ENCODE results near the gene C5. TPM values are rescaled to one million over a fixed set of nuclear protein-coding genes. Genes with fewer than 3 reads are reported as not detected.
A peak's percentile ranks its signal among the peaks of the same experiment; 100 is the strongest.

The C5 gene
- total RNA-seq, 5 donors from 2014 or later (not counting 1 experiment from before 2014, with no cell fraction given): 0.90 to 2.4 (median 1.7) TPM

- peak overlapping the region; percentile 62 to 81 for H3K4me3 ChIP-seq (ENCODE audit: control insufficient read depth in 1 of 2, extremely low read depth in 1 of 2, low read length in 1 of 2)
- ChIA-PET CTCF (interaction anchor here (0.6 to 0.8 kb wide), 2 partner anchors 38 to 578 kb away, joined by 5 to 6 read pairs; no protein-coding TSS in a partner anchor), POLR2A (interaction anchor here (0.6 to 1.3 kb wide), 4 partner anchors 18 to 80 kb away, joined by 4 to 7 read pairs (median 6); no protein-coding TSS in a partner anchor)
- WGBS (ENCODE audit: insufficient coverage): under 1% methylated on average over 73 of the region's 73 CpGs
- peaks cover 54 to 87% of the 10 kb centered on the region in 2 experiments for H3K4me1 ChIP-seq (ENCODE audit: control insufficient read depth in 1 of 2, extremely low read depth in 1 of 2, insufficient read depth in 2 of 2, low read length in 2 of 2)
- no peaks in the 10 kb centered on the region for H3K9me3 ChIP-seq
- H3K27me3 Mint-ChIP-seq: no peaks in the 10 kb centered on the region
- no peaks in the 10 kb centered on the region for H3K9me3 Mint-ChIP-seq
- peak overlapping the region; percentile 98 to 99 for H3K27ac Mint-ChIP-seq
- H3K36me3 ChIP-seq (ENCODE audit: control insufficient read depth in 2 of 2, extremely low read depth in 1 of 2, insufficient read depth in 1 of 2, low read length in 1 of 2): peaks cover 0 to 4% of the 10 kb centered on the region in 2 donors
- no peaks in the 10 kb centered on the region for H3K27me3 ChIP-seq (replicated peaks in 1 of 2; ENCODE audit: control insufficient read depth in 2 of 2, extremely low read depth in 1 of 2, insufficient read depth in 2 of 2, low read length in 1 of 2)
- DNase-seq (peak in 34 of 35 experiments; percentile 50 to 84 (median 69)), ATAC-seq (replicated peaks in 1 of 4) (peak; percentile 53 to 69 (median 66))
- H3K36me3 Mint-ChIP-seq: peaks cover 13% of the 10 kb centered on the region
- peak overlapping the region; percentile 94 to 96 (median 95) for H3K4me3 Mint-ChIP-seq
- peak overlapping the region; percentile 99 for H3K27ac ChIP-seq (ENCODE audit: low read length)
- H3K4me1 Mint-ChIP-seq: peaks cover 89 to 92% (median 90%) of the 10 kb centered on the region in 3 donors
Measured at GRCh38 chr9:120928483-120929228, 121.4 kb downstream of the C5 start.

GRCh38 chr9:120928015-120928482 is 122.0 kb downstream of the C5 start:
- ChIA-PET CTCF (interaction anchor here in 1 of 2 donors (3.7 kb wide), 1 partner anchor 37 kb away, joined by 15 read pairs; no protein-coding TSS in a partner anchor), POLR2A (interaction anchor here in 1 of 2 donors (1.3 kb wide), 1 partner anchor 11 kb away, joined by 4 read pairs; no protein-coding TSS in a partner anchor)
- Mint-ChIP-seq H3K36me3 (peaks cover 19% of the 10 kb centered on the region), H3K27ac (peak overlapping the region; percentile 98 to 99), H3K9me3 (no peaks in the 10 kb centered on the region), H3K4me3 (peak overlapping the region; percentile 94 to 96 (median 95)), H3K4me1 (peaks cover 89 to 90% (median 90%) of the 10 kb centered on the region in 3 donors), H3K27me3 (no peaks in the 10 kb centered on the region)
- Histone ChIP-seq H3K27ac (ENCODE audit: low read length) (peak overlapping the region; percentile 99), H3K4me3 (ENCODE audit: control insufficient read depth in 1 of 2, extremely low read depth in 1 of 2, low read length in 1 of 2) (peak overlapping the region; percentile 62 to 81), H3K9me3 (no peaks in the 10 kb centered on the region), H3K27me3 (replicated peaks in 1 of 2; ENCODE audit: control insufficient read depth in 2 of 2, extremely low read depth in 1 of 2, insufficient read depth in 2 of 2, low read length in 1 of 2) (no peaks in the 10 kb centered on the region), H3K4me1 (ENCODE audit: control insufficient read depth in 1 of 2, extremely low read depth in 1 of 2, insufficient read depth in 2 of 2, low read length in 2 of 2) (peaks cover 49 to 88% of the 10 kb centered on the region in 2 experiments), H3K36me3 (ENCODE audit: control insufficient read depth in 2 of 2, extremely low read depth in 1 of 2, insufficient read depth in 1 of 2, low read length in 1 of 2) (peaks cover 0 to 10% of the 10 kb centered on the region in 2 donors)
- ATAC-seq (replicated peaks in 1 of 4): no peak
- 3% methylated on average over 12 of the region's 14 CpGs for WGBS (ENCODE audit: insufficient coverage)
- DNase-seq: peak in 6 of 35 experiments; percentile 16 to 71 (median 28)

GRCh38 chr9:120927269-120928014 is 122.6 kb downstream of the C5 start:
- Histone ChIP-seq H3K27me3 (replicated peaks in 1 of 2; ENCODE audit: control insufficient read depth in 2 of 2, extremely low read depth in 1 of 2, insufficient read depth in 2 of 2, low read length in 1 of 2) (no peaks in the 10 kb centered on the region), H3K4me1 (ENCODE audit: control insufficient read depth in 1 of 2, extremely low read depth in 1 of 2, insufficient read depth in 2 of 2, low read length in 2 of 2) (peaks cover 44 to 94% of the 10 kb centered on the region in 2 experiments), H3K4me3 (ENCODE audit: control insufficient read depth in 1 of 2, extremely low read depth in 1 of 2, low read length in 1 of 2) (peak overlapping the region; percentile 62 to 81), H3K9me3 (no peaks in the 10 kb centered on the region), H3K27ac (ENCODE audit: low read length) (peak overlapping the region; percentile 99), H3K36me3 (ENCODE audit: control insufficient read depth in 2 of 2, extremely low read depth in 1 of 2, insufficient read depth in 1 of 2, low read length in 1 of 2) (peaks cover 0 to 15% of the 10 kb centered on the region in 2 donors)
- peak overlapping the region; percentile 98 to 99 for H3K27ac Mint-ChIP-seq
- CTCF ChIA-PET: interaction anchor here in 1 of 2 donors (3.7 kb wide), 1 partner anchor 37 kb away, joined by 15 read pairs; no protein-coding TSS in a partner anchor
- ATAC-seq (replicated peaks in 1 of 4) (no peak), DNase-seq (peak in 1 of 35 experiments; percentile 46)
- H3K9me3 Mint-ChIP-seq: no peaks in the 10 kb centered on the region
- peaks cover 89 to 90% (median 90%) of the 10 kb centered on the region in 3 donors for H3K4me1 Mint-ChIP-seq
- peak overlapping the region; percentile 94 to 96 (median 95) for H3K4me3 Mint-ChIP-seq
- 8% methylated on average over 4 of the region's 8 CpGs for WGBS (ENCODE audit: insufficient coverage)
- POLR2A ChIA-PET: interaction anchor here in 1 of 2 donors (1.3 kb wide), 1 partner anchor 11 kb away, joined by 4 read pairs; no protein-coding TSS in a partner anchor
- H3K27me3 Mint-ChIP-seq: no peaks in the 10 kb centered on the region
- peaks cover 24% of the 10 kb centered on the region for H3K36me3 Mint-ChIP-seq

- H3K4me3 ChIP-seq (ENCODE audit: control insufficient read depth in 1 of 2, extremely low read depth in 1 of 2, low read length in 1 of 2): peak within 1 kb of the TSS; percentile 62 to 81
- Mint-ChIP-seq H3K27me3 (no peaks in the 10 kb centered on the region), H3K4me1 (peaks cover 89 to 90% (median 90%) of the 10 kb centered on the region in 3 donors), H3K27ac (peak within 1 kb of the TSS; percentile 98 to 99), H3K4me3 (peak within 1 kb of the TSS; percentile 94 to 96 (median 95)), H3K36me3 (peaks cover 34% of the 10 kb centered on the region), H3K9me3 (no peaks in the 10 kb centered on the region)
- POLR2A ChIA-PET: interaction anchor here (0.6 to 2.3 kb wide), 4 partner anchors 10 to 84 kb away, joined by 3 to 8 read pairs (median 4); partner anchors contain the start of genes PHF19 (in 1 of the 2) and PSMD5 (in 1 of the 2)
- peaks cover 0 to 24% of the 10 kb centered on the region in 2 donors for H3K36me3 ChIP-seq (ENCODE audit: control insufficient read depth in 2 of 2, extremely low read depth in 1 of 2, insufficient read depth in 1 of 2, low read length in 1 of 2)
- 0% methylated on average over 5 of the region's 6 CpGs for WGBS (ENCODE audit: insufficient coverage)
- DNase-seq (peak in 6 of 35 experiments; percentile 14 to 65 (median 40)), ATAC-seq (replicated peaks in 1 of 4) (peak; percentile 26 to 40 (median 34))
- CTCF ChIA-PET: interaction anchor here (0.6 to 3.7 kb wide), 5 partner anchors 10 to 58 kb away, joined by 3 to 15 read pairs (median 9); no protein-coding TSS in a partner anchor
- no peaks in the 10 kb centered on the region for H3K27me3 ChIP-seq (replicated peaks in 1 of 2; ENCODE audit: control insufficient read depth in 2 of 2, extremely low read depth in 1 of 2, insufficient read depth in 2 of 2, low read length in 1 of 2)
- peak within 1 kb of the TSS; percentile 99 for H3K27ac ChIP-seq (ENCODE audit: low read length)
- H3K4me1 ChIP-seq (ENCODE audit: control insufficient read depth in 1 of 2, extremely low read depth in 1 of 2, insufficient read depth in 2 of 2, low read length in 2 of 2): peaks cover 37 to 93% of the 10 kb centered on the region in 2 experiments
- H3K9me3 ChIP-seq: no peaks in the 10 kb centered on the region
Measured at GRCh38 chr9:120926397-120926928, 123.6 kb downstream of the C5 start, which contains the start of gene TRAF1. Gene TRAF1 (minus strand): TSS chr9:120926796. CDS start chr9:120926075, 721 bp downstream.

- ChIA-PET CTCF (interaction anchor here (0.7 to 3.7 kb wide), 7 partner anchors 9 to 146 kb away, joined by 3 to 15 read pairs (median 4); no protein-coding TSS in a partner anchor), POLR2A (interaction anchor here (0.6 to 2.3 kb wide), 4 partner anchors 9 to 83 kb away, joined by 3 to 8 read pairs (median 4); partner anchors contain the start of genes PHF19 (in 1 of the 2) and PSMD5 (in 1 of the 2))
- H3K27ac Mint-ChIP-seq: peak overlapping the region; percentile 98 to 99
- no peaks in the 10 kb centered on the region for H3K27me3 Mint-ChIP-seq
- H3K36me3 ChIP-seq (ENCODE audit: control insufficient read depth in 2 of 2, extremely low read depth in 1 of 2, insufficient read depth in 1 of 2, low read length in 1 of 2): peaks cover 2 to 31% of the 10 kb centered on the region in 2 donors
- ATAC-seq (replicated peaks in 1 of 4) (peak; percentile 20 to 64 (median 26)), DNase-seq (peak in 32 of 35 experiments; percentile 40 to 88 (median 62))
- no peaks in the 10 kb centered on the region for H3K9me3 ChIP-seq
- peak overlapping the region; percentile 53 to 81 for H3K4me3 ChIP-seq (ENCODE audit: control insufficient read depth in 1 of 2, extremely low read depth in 1 of 2, low read length in 1 of 2)
- peaks cover 31 to 94% of the 10 kb centered on the region in 2 experiments for H3K4me1 ChIP-seq (ENCODE audit: control insufficient read depth in 1 of 2, extremely low read depth in 1 of 2, insufficient read depth in 2 of 2, low read length in 2 of 2)
- no peaks in the 10 kb centered on the region for H3K9me3 Mint-ChIP-seq
- H3K36me3 Mint-ChIP-seq: peaks cover 40% of the 10 kb centered on the region
- no peaks in the 10 kb centered on the region for H3K27me3 ChIP-seq (replicated peaks in 1 of 2; ENCODE audit: control insufficient read depth in 2 of 2, extremely low read depth in 1 of 2, insufficient read depth in 2 of 2, low read length in 1 of 2)
- peaks cover 89 to 91% (median 91%) of the 10 kb centered on the region in 3 donors for H3K4me1 Mint-ChIP-seq
- H3K27ac ChIP-seq (ENCODE audit: low read length): peak overlapping the region; percentile 99
- peak overlapping the region; percentile 94 to 96 (median 95) for H3K4me3 Mint-ChIP-seq
- WGBS (ENCODE audit: insufficient coverage): 6% methylated on average over 8 of the region's 13 CpGs
Measured at GRCh38 chr9:120925535-120926396, 124.3 kb downstream of the C5 start.
